Measurements from ENCODE around the gene NINJ1.

Gene NINJ1

GRCh38 chr9:93132287-93132927 lies 1.6 kb downstream of the NINJ1 start:
- no peak for DNase-seq

- DNase-seq = no peak
Measured at GRCh38 chr9:93131599-93132286, 2.3 kb downstream of the NINJ1 start.

GRCh38 chr9:93130861-93131481 lies 3.1 kb downstream of the NINJ1 start:
- DNase-seq = no peak

- DNase-seq = no peak
Measured at GRCh38 chr9:93129691-93130500, 4.2 kb downstream of the NINJ1 start.

- DNase-seq = no peak
Measured at GRCh38 chr9:93129286-93129685, 4.8 kb downstream of the NINJ1 start.

- no peak for DNase-seq
Measured at GRCh38 chr9:93128715-93129224, 5.3 kb downstream of the NINJ1 start.

- DNase-seq = no peak
Measured at GRCh38 chr9:93128011-93128714, 5.9 kb downstream of the NINJ1 start.

- no peak for DNase-seq
Measured at GRCh38 chr9:93127395-93127911, 6.6 kb downstream of the NINJ1 start.

GRCh38 chr9:93126825-93127368 lies 7.2 kb downstream of the NINJ1 start:
- DNase-seq = no peak

- DNase-seq = no peak
Measured at GRCh38 chr9:93126151-93126781, 7.8 kb downstream of the NINJ1 start.

- DNase-seq = no peak
Measured at GRCh38 chr9:93125331-93125894, 8.6 kb downstream of the NINJ1 start.

GRCh38 chr9:93124793-93125192 lies 9.3 kb downstream of the NINJ1 start:
- DNase-seq = no peak

- no peak for DNase-seq
Measured at GRCh38 chr9:93123561-93124283, 10.3 kb downstream of the NINJ1 start.

- no peak for DNase-seq
Measured at GRCh38 chr9:93122721-93123221, 11.3 kb downstream of the NINJ1 start.

- no peak for DNase-seq
Measured at GRCh38 chr9:93121316-93122241, 12.5 kb downstream of the NINJ1 start.

GRCh38 chr9:93120846-93121315 lies 13.2 kb downstream of the NINJ1 start:
- no peak for DNase-seq

GRCh38 chr9:93119953-93120845 lies 13.9 kb downstream of the NINJ1 start:
- peak; percentile 90 for DNase-seq

GRCh38 chr9:93119703-93119952 lies 14.4 kb downstream of the NINJ1 start:
- no peak for DNase-seq
